Activated naive CD4-positive, alpha-beta T cell treated with anti-CD3 and anti-CD28 coated beads, Interleukin-2, amount 10 ng/mL, durations not matched to agents 7 days and 5 days (primary cell): ENCODE data around the gene CIC.

Source experiments
- CTCF ChIA-PET: fragments of 350-600 bp; sonication (Branson Sonifier 250); formaldehyde crosslinking; loops from one replicate; lab custom pipeline; 2021; ENCODE audit warnings: antibody characterized with exemption; lab: Charles Lee
- DNase-seq: peaks from one replicate; pipeline ENCODE4 v3.0.0-alpha.2; 2020
- H3K27ac Mint-ChIP-seq: one replicate; pipeline ENCODE4 v1.8.0; 2021; ENCODE audit warnings: mild to moderate bottlenecking, moderate library complexity, mixed read lengths
- H3K27me3 Mint-ChIP-seq: one replicate; pipeline ENCODE4 v1.8.0; 2021; ENCODE audit warnings: mild to moderate bottlenecking, mixed read lengths
- H3K36me3 Mint-ChIP-seq: one replicate; pipeline ENCODE4 v1.8.0; 2021; ENCODE audit warnings: mixed read lengths
- H3K4me1 Mint-ChIP-seq: one replicate; pipeline ENCODE4 v1.8.0; 2021; ENCODE audit warnings: mixed read lengths
- H3K4me3 Mint-ChIP-seq: one replicate; pipeline ENCODE4 v1.8.0; 2021; ENCODE audit warnings: mild to moderate bottlenecking, moderate library complexity, mixed read lengths
- H3K9me3 Mint-ChIP-seq: one replicate; pipeline ENCODE4 v1.8.0; 2021; ENCODE audit warnings: mixed read lengths

CIC gene

DNA sequence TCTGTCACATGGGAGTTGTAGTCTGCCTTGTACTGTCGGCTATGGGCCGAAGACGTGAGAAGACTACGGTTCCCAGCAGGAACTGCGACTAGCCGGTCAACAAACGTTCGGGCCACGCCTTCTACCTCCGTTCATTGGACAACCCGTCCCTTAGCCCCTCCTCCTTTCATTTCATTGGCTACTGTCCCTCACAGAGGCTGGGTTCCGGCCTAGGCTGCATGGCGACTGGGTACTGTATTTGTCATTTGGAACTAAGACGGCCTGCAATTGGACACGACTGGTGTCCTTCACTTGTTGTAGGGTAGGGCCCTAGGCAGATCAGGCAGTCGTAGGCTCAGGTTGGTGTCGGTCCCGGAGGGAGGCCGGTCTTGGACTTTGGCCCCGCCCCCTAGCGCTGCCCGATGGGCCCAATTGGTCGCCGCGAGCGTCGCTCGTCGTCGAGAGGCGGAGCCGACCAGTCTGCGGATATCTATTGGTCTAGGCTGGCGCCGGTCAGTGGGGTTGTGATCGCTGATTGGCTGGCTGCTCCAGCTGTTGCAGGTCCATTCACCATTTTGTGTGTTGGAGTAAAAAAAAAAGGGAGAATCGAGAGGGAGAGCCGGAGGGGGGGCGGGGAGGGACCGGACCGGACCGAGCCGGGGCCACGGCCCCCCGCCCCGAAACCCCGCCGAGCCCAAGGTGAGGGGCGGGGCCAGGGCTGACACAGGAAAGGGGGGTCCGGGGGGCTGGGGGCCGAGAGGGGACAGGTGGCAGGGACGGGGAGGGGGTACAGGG is at the start of gene CIC:
Gene CIC (plus strand): TSS at position 549 of the 774 bp plus-strand sequence. CDS start 2,532 bp downstream, outside the sequence.
- Mint-ChIP-seq H3K27ac (peak within 1 kb of the TSS; percentile 98), H3K36me3 (peaks cover 15% of the 10 kb centered on the region), H3K4me3 (no peak within 1 kb of the TSS), H3K27me3 (no peaks in the 10 kb centered on the region), H3K4me1 (peaks cover 31% of the 10 kb centered on the region), H3K9me3 (no peaks in the 10 kb centered on the region)
- DNase-seq: peak; percentile 99
- CTCF ChIA-PET: interaction anchor here (2.1 to 2.8 kb wide), 2 partner anchors 10 to 160 kb away, joined by 4 to 34 read pairs; no protein-coding TSS in a partner anchor

GRCh38 chr19:42219812-42220750 is 49.0 kb upstream of the CIC start, which contains the start of gene ZNF526:
ZNF526 (plus strand) TSS chr19:42220312; CDS start chr19:42224404, 4,092 bp downstream.
- peak; percentile 98 for DNase-seq
- peak within 1 kb of the TSS; percentile 89 for H3K4me3 Mint-ChIP-seq
- H3K27me3 Mint-ChIP-seq: no peaks in the 10 kb centered on the region
- no peaks in the 10 kb centered on the region for H3K9me3 Mint-ChIP-seq
- peaks cover 32% of the 10 kb centered on the region for H3K36me3 Mint-ChIP-seq
- peaks cover 60% of the 10 kb centered on the region for H3K4me1 Mint-ChIP-seq
- CTCF ChIA-PET: interaction anchor here (0.9 to 1.6 kb wide), 3 partner anchors 22 to 35 kb away, joined by 3 to 4 read pairs (median 3); no protein-coding TSS in a partner anchor
- peak within 1 kb of the TSS; percentile 86 for H3K27ac Mint-ChIP-seq

DNA sequence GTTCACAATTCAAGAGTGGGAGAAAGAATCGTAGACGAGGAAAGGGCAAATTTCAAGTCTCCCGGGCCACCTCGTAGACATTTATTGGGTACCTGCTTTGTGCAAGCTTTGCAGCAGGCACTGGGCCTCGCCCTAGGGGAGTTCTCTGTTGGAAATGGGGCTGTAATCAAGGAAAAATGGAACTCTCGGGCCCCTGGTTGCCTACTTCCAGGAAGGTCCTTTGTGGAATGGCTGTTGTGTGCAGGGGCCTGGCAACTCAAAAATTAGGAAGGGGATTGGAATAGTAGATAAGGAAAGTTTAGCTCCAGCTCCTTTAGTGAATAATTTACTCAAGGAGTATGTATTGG is 48.3 kb upstream of the CIC start:
- peaks cover 26% of the 10 kb centered on the region for H3K36me3 Mint-ChIP-seq
- peak overlapping the region; percentile 86 for H3K27ac Mint-ChIP-seq
- peak overlapping the region; percentile 89 for H3K4me3 Mint-ChIP-seq
- no peak for DNase-seq
- no peaks in the 10 kb centered on the region for H3K27me3 Mint-ChIP-seq
- CTCF ChIA-PET: interaction anchor here (1.6 kb wide), 1 partner anchor 36 kb away, joined by 3 read pairs; no protein-coding TSS in a partner anchor
- peaks cover 53% of the 10 kb centered on the region for H3K4me1 Mint-ChIP-seq
- no peaks in the 10 kb centered on the region for H3K9me3 Mint-ChIP-seq

DNA sequence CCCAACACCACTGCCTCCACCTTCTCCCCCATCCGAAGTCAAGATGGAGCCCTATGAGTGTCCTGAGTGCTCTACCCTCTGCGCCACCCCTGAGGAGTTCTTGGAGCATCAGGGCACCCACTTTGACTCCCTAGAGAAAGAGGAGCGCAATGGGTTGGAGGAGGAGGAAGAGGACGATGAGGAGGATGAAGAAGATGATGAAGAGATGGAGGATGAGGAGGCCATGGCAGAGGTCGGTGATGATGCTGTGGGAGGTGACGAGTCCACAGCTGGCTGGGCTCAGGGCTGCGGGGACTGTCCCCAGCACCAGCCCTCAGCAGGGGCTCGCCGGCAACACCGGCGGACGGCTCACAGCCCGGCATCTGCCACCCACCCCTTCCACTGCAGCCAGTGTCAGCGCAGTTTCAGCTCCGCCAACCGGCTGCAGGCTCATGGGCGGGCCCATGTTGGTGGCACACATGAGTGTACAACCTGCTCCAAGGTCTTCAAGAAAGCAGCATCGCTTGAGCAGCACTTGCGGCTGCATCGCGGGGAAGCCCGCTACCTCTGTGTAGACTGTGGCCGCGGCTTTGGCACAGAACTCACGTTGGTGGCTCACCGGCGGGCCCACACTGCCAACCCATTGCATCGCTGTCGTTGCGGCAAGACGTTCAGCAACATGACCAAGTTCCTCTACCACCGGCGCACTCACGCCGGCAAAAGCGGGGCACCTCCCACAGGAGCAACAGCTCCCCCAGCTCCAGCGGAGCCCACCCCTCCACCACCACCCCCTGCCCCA is 43.9 kb upstream of the CIC start:
- DNase-seq: no peak
- Mint-ChIP-seq H3K36me3 (peaks cover 49% of the 10 kb centered on the region), H3K27ac (peak overlapping the region; percentile 6), H3K4me3 (no peak overlapping the region), H3K27me3 (no peaks in the 10 kb centered on the region), H3K4me1 (peaks cover 33% of the 10 kb centered on the region), H3K9me3 (no peaks in the 10 kb centered on the region)
- CTCF ChIA-PET: no interaction called here

DNA sequence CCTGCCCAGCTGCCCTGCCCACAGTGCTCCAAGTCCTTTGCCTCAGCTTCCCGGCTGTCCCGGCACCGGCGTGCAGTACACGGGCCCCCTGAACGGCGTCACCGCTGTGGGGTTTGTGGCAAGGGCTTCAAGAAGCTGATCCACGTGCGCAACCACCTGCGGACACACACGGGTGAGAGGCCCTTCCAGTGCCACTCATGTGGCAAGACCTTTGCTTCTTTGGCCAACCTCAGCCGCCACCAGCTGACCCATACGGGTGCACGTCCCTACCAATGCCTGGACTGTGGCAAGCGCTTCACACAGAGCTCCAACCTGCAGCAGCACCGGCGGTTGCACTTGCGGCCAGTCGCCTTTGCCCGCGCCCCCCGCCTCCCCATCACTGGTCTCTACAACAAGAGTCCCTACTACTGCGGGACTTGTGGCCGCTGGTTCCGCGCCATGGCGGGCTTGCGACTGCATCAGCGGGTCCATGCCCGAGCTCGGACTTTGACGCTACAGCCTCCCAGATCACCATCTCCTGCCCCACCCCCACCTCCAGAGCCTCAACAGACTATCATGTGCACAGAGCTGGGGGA is 43.2 kb upstream of the CIC start:
- Mint-ChIP-seq H3K9me3 (no peaks in the 10 kb centered on the region), H3K27me3 (no peaks in the 10 kb centered on the region), H3K4me3 (no peak overlapping the region), H3K27ac (no peak overlapping the region), H3K4me1 (peaks cover 27% of the 10 kb centered on the region), H3K36me3 (peaks cover 49% of the 10 kb centered on the region)
- no peak for DNase-seq
- CTCF ChIA-PET: interaction anchor here (1.0 kb wide), 1 partner anchor 25 kb away, joined by 4 read pairs; no protein-coding TSS in a partner anchor

- H3K36me3 Mint-ChIP-seq: peaks cover 60% of the 10 kb centered on the region
- no peak overlapping the region for H3K27ac Mint-ChIP-seq
- no peak for DNase-seq
- peaks cover 24% of the 10 kb centered on the region for H3K4me1 Mint-ChIP-seq
- no peaks in the 10 kb centered on the region for H3K27me3 Mint-ChIP-seq
- H3K9me3 Mint-ChIP-seq: no peaks in the 10 kb centered on the region
- CTCF ChIA-PET: interaction anchor here (1.0 to 1.3 kb wide), 2 partner anchors 24 to 52 kb away, joined by 3 to 4 read pairs; no protein-coding TSS in a partner anchor
- H3K4me3 Mint-ChIP-seq: no peak overlapping the region
Measured at GRCh38 chr19:42226886-42227285, 42.2 kb upstream of the CIC start.

- Mint-ChIP-seq H3K9me3 (no peaks in the 10 kb centered on the region), H3K36me3 (peaks cover 66% of the 10 kb centered on the region), H3K27me3 (no peaks in the 10 kb centered on the region), H3K27ac (no peak overlapping the region), H3K4me1 (peaks cover 17% of the 10 kb centered on the region), H3K4me3 (no peak overlapping the region)
- DNase-seq: no peak
- CTCF ChIA-PET: no interaction called here
Measured at GRCh38 chr19:42228641-42229040, 40.4 kb upstream of the CIC start.

- Mint-ChIP-seq H3K36me3 (peaks cover 70% of the 10 kb centered on the region), H3K9me3 (no peaks in the 10 kb centered on the region), H3K4me1 (peaks cover 15% of the 10 kb centered on the region), H3K4me3 (no peak overlapping the region), H3K27ac (peak overlapping the region; percentile 38), H3K27me3 (no peaks in the 10 kb centered on the region)
- DNase-seq: no peak
- CTCF ChIA-PET: interaction anchor here (0.9 to 1.8 kb wide), 2 partner anchors 31 to 50 kb away, joined by 3 to 7 read pairs; no protein-coding TSS in a partner anchor
Measured at GRCh38 chr19:42229301-42229854, 39.7 kb upstream of the CIC start.

- H3K36me3 Mint-ChIP-seq: peaks cover 70% of the 10 kb centered on the region
- no peaks in the 10 kb centered on the region for H3K27me3 Mint-ChIP-seq
- H3K4me1 Mint-ChIP-seq: peaks cover 15% of the 10 kb centered on the region
- H3K4me3 Mint-ChIP-seq: no peak overlapping the region
- H3K9me3 Mint-ChIP-seq: no peaks in the 10 kb centered on the region
- DNase-seq: no peak
- CTCF ChIA-PET: interaction anchor here (0.9 to 1.8 kb wide), 2 partner anchors 32 to 50 kb away, joined by 3 to 7 read pairs; no protein-coding TSS in a partner anchor
- peak overlapping the region; percentile 38 for H3K27ac Mint-ChIP-seq
Measured at GRCh38 chr19:42229855-42230351, 39.1 kb upstream of the CIC start.

GRCh38 chr19:42230571-42230970 is 38.5 kb upstream of the CIC start:
- CTCF ChIA-PET: interaction anchor here (1.8 kb wide), 1 partner anchor 49 kb away, joined by 7 read pairs; no protein-coding TSS in a partner anchor
- Mint-ChIP-seq H3K4me3 (no peak overlapping the region), H3K36me3 (peaks cover 73% of the 10 kb centered on the region), H3K27ac (no peak overlapping the region), H3K4me1 (peaks cover 15% of the 10 kb centered on the region), H3K27me3 (no peaks in the 10 kb centered on the region), H3K9me3 (no peaks in the 10 kb centered on the region)
- no peak for DNase-seq

DNA sequence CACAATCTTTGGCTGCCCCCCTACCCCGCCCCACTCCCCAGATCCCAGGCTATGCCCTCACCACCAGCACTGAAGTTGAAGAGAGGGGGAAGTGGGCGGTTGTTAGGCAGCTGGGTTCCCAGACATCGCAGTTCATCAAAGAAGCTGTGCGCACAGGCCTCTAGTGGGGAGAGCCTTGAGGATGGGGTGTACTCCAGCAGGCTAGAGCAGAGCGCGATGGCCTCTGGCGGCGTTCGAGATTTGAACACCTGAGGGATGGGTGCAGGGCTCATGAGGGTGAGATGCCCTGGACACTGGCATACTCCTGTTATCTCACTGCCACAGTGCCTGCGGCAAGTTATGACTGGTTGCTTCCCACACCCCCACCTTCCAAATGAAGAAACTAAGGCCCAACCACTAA is 36.6 kb upstream of the CIC start:
- no peaks in the 10 kb centered on the region for H3K9me3 Mint-ChIP-seq
- no peak overlapping the region for H3K27ac Mint-ChIP-seq
- CTCF ChIA-PET: interaction anchor here (1.1 kb wide), 1 partner anchor 47 kb away, joined by 5 read pairs; no protein-coding TSS in a partner anchor
- H3K36me3 Mint-ChIP-seq: peaks cover 67% of the 10 kb centered on the region
- H3K27me3 Mint-ChIP-seq: no peaks in the 10 kb centered on the region
- H3K4me3 Mint-ChIP-seq: no peak overlapping the region
- no peak for DNase-seq
- peaks cover 12% of the 10 kb centered on the region for H3K4me1 Mint-ChIP-seq

DNA sequence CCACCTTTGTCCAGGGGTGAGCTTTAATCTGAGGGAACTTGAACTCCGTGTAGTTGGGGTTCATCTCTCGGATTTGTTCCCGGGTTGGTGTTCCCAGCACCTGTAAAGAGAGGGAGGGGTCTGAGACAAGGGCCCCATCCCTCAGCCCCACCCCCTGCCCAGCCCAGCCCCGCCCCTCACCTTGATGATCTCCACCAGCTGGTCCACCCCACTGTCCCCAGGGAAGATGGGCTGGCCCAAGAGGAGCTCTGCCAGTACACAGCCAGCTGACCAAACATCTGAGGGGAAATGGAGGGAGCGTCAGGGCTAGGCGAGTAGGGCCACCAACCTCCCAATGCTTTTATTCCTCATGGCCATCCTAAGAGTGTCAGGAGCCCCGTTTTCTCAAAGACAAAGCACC is 35.9 kb upstream of the CIC start:
- peak overlapping the region; percentile 34 for H3K27ac Mint-ChIP-seq
- H3K4me3 Mint-ChIP-seq: no peak overlapping the region
- peaks cover 12% of the 10 kb centered on the region for H3K4me1 Mint-ChIP-seq
- no peaks in the 10 kb centered on the region for H3K27me3 Mint-ChIP-seq
- H3K9me3 Mint-ChIP-seq: no peaks in the 10 kb centered on the region
- no peak for DNase-seq
- CTCF ChIA-PET: interaction anchor here (0.8 kb wide), 1 partner anchor 64 kb away, joined by 3 read pairs; no protein-coding TSS in a partner anchor
- peaks cover 63% of the 10 kb centered on the region for H3K36me3 Mint-ChIP-seq
